Measurements from ENCODE around the gene OSBPL3. TPM values are rescaled to one million over a fixed set of nuclear protein-coding genes. Genes with fewer than 3 reads are reported as not detected.

Gene OSBPL3
- total RNA-seq, 1 donor from 2014 or later = 9.0 TPM

- intact Hi-C loops (cut with micrococcal nuclease) = no loop called here
- ATAC-seq (no peak), DNase-seq (no peak)
Measured at GRCh38 chr7:24848878-24849277, 131.1 kb downstream of the OSBPL3 start.

- intact Hi-C loops (cut with micrococcal nuclease) = no loop called here
- DNase-seq = no peak
- ATAC-seq = no peak
Measured at GRCh38 chr7:24847754-24848153, 132.2 kb downstream of the OSBPL3 start.

DNA sequence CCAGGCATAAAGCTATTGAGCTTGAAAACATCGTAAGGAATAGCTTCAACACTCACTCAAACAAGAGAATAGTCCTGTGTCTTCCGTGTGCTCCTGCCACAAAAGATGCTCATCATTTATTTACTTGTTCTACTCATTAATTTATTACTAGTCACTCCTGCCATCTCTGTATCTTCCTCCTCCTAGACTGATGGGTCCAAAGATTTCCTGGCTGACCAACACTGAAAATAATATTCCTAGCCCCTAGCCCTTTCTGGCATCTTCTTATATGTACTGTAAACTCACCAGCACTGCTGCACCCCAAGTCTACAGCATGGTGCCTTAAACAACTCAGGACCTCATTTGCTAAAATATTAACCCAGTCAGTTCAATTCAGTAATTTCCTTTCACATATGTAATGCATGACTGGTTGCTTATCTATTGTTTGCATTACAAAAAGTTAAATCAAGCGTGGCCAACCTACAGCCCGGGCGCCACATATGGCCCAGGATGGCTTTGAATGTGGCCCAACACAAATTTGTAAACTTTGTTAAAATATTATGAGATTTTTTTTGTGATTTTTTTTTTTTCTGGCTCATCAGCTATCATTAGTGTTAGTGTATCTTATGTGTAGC, 136.1 kb downstream of the OSBPL3 start:
- no peak for ATAC-seq
- intact Hi-C loops (cut with micrococcal nuclease) = no loop called here

DNA sequence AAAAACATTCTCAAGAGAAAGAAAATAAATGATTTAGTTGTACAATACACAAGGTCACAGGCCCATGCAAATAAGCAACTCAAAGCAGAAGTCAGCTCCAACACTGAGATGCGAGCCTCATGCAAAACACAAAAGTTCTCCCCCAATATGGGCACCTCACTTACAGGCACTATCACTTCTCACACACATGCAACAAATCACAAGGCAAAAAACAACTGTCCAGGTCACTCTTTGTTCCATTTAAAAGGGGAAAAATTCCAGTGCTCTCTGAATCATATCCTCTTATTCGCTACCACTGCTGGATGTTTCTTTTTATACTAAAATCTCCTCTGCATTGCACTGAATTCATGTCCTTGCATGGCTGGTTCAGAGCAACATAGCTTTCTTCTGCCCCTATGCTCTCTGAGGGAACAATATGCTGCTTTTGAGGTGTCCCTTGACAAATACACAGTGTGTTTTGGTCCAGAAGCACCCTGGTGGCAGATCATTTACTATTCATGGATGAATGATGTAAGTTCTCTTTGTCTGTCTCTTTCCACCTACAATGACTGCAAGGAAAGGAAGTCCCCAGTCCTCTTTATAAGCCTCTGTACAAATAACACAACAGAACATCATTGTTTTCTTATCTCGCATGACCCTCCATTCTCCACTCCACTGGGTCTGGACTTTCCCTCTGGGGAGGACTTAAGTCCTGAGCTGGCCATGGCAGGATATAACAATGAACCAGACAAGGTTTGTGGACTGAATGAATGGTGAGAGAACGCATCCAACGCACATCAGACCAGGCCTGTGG, 137.3 kb downstream of the OSBPL3 start:
- ATAC-seq (no peak), DNase-seq (no peak)
- intact Hi-C loops (cut with micrococcal nuclease) = no loop called here

More for the DNA sequence above, 136.1 kb downstream of the OSBPL3 start:
- DNase-seq = no peak

DNA sequence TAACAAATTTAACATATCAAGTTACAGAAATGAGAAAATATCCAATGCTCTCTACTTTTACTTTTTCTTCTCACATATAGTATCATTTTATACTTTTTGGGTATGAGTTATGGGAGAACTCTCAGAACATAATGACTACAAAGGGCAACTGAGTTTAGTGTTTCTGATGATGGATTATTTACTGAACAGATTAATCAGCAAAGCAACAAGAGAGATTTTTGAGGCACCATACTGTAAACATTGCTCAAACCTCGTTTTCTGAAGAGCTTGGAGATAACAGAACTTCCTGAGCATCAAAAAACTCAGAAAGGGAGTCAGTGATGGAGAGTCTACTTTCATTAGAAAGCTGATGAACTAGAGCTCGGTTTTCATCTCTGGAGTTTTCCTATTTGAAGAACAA, 137.9 kb downstream of the OSBPL3 start:
- DNase-seq (no peak), ATAC-seq (no peak)
- intact Hi-C loops (cut with micrococcal nuclease) = no loop called here

DNA sequence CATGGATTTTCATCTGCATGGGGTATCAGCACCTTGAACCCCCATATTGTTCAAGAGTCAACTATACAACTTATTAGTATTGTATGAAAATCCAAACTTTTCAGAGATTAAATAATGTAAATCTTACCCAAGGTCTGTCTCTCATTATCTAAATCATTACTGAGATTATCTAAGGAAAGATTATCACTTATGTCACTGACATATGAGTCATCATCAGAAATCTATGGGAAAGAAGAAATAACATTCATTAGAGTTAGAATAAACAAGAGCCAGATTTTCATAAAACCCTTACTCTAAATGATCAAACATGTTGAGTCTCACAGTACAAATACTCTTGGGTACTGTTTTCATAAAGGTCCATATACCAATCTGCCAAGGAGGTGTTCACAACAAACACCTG, 139.4 kb downstream of the OSBPL3 start:
- intact Hi-C loops (cut with micrococcal nuclease) = no loop called here
- no peak for ATAC-seq
- no peak for DNase-seq

- ATAC-seq = no peak
- DNase-seq = no peak
- intact Hi-C loops (cut with micrococcal nuclease) = no loop called here
Measured at GRCh38 chr7:24836084-24836483, 143.9 kb downstream of the OSBPL3 start.

- ATAC-seq (no peak), DNase-seq (no peak)
- intact Hi-C loops (cut with micrococcal nuclease) = no loop called here
Measured at GRCh38 chr7:24835643-24836042, 144.3 kb downstream of the OSBPL3 start.

DNA sequence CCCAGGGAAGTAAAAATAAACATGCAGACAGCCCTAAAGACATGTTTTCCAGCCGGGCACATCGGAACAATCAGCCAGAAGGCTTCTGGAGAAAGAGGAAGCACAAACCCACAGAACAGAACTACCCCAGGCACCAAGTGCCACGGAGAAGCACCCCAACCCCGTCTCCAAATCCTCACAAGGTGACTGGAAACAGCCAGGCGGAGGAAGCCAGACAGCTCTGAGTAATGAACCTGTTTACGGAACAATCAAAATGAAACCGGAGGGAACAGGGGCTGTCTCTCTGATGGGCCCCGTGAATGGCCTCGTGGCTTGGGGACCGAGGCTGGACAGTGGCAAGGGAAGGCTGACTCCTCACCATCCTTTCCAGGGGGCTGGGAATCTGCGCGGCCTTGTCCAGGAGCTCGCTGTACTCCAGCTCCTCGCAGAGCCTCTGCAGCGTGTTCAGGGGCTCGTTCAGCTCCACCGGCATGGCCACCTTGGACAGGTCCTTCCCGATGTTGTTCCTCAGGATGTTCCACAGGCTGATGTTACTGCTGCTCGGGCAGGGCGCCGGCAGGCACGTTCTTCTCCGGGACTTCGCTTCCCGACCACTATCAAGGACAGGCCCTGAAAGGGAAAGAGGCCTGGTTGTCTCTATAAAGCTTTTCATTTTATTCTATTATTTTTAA, 145.7 kb downstream of the OSBPL3 start:
- intact Hi-C loops (cut with micrococcal nuclease) = no loop called here
- peak; percentile 36 for ATAC-seq
- DNase-seq = no peak

DNA sequence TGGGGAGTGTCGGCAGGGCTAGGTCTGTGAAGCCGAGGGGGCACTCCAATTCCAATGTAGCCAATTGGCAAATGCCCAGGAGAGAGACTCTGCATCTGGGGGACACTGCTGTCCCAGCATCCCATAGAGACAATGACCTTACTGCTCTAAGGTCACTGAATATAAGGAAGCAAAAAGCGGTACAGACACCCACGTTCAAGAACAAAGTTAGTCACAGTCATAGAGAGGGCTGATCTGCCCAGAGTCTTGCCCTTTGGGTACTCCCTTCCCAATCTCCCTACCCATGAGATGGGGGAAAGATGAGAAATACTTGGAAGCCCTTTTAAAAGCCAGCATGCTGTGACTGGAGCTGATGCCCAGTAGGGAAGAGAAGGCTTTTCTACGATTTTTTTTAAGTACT, 146.4 kb downstream of the OSBPL3 start:
- no peak for ATAC-seq

DNA sequence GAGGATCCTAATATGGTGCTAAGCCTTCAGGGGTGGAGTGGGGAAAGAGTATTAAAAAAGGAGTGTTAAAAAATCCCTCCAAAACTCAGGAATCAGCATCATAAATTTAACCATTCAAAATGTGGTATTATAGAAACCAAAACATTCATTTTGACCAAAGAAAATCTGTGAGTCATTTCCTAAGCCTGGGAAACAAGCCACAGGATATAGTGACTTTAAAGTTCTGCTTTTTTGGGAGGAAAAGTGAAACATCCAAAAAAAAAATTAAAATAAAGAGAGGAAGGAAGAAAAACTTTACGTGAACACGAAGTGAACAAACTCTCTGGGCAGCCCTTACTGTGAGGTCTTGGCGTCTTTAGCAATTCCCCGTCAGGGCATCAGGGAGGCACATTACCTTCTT, 148.7 kb downstream of the OSBPL3 start:
- ATAC-seq = no peak
- DNase-seq = no peak
- intact Hi-C loops (cut with micrococcal nuclease) = no loop called here

More for the DNA sequence above, 146.4 kb downstream of the OSBPL3 start:
- no peak for DNase-seq
- intact Hi-C loops (cut with micrococcal nuclease) = no loop called here

DNA sequence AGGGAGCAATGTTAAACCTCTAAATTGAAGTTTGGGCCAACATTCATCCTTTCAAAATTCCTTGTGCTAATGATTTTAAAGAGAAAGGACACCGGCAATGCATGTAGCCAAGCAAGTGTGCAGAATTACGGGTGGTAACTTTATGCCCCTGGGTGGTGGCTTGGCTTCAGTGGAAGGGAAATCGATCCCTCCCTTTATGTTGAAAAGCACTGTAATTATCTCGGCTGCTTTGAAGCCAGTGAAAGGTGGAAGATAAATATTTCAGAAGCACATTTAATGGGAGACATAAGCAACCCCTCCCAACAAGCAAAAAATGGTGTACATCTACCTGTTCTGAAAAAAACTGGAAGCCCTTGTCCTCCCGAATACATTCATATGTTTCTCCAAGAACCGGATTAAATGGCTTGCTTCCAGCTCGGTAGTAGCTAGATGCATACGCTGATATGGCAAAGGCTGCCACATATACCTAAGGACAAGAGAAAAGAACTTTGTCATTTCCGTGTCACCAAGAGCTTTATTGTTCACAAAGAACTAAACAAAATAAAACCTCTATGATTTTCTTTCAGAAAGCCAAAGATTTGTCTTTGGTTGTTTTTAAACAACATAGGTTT, 149.4 kb downstream of the OSBPL3 start:
- DNase-seq (no peak), ATAC-seq (no peak)
- intact Hi-C loops (cut with micrococcal nuclease) = no loop called here

DNA sequence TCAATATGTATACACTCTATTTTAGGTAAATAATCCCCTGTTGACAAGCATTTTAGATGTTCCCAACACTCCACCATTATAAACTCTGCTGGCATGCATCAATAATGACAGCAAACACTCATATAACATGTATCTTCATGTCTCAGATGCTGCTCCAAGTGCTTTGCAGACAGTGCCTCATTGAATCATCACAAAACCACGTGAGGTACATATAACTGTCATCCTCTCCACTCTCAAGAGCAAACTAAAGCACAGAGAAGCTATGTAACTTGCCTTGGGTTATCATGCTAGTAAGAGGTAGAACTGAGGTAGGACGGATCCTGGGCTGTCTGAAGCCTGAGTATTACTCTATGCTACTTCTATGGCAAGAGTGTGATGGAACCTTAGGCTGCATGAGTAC, 150.2 kb downstream of the OSBPL3 start:
- intact Hi-C loops (cut with micrococcal nuclease) = loop anchor here (10.0 kb wide), 1 partner anchor 145 kb away; no protein-coding TSS in a partner anchor
- no peak for ATAC-seq
- no peak for DNase-seq

GRCh38 chr7:24828891-24829661, 150.9 kb downstream of the OSBPL3 start:
- DNase-seq = peak; percentile 33
- peak; percentile 87 for ATAC-seq
- intact Hi-C loops (cut with micrococcal nuclease) = loop anchor here (10.0 kb wide), 1 partner anchor 146 kb away; no protein-coding TSS in a partner anchor

DNA sequence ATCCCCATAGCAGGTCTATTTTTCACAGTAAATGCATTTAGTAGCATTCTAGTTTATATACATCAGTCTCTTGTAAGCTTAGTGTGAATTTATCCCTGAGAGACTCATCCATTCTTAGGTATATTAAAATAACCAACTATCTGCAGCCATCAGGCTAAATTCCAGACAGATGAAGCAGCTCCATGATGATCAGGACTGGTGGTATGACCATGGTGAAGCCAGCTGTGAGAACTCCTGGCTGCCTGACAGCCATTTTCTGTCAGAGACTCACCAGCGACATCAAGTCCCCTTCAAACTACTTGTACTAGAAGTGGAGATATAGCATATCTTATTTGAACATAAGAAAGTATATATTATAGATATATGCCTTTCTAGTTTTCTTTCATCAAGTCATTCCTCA, 152.4 kb downstream of the OSBPL3 start:
- ATAC-seq = no peak
- intact Hi-C loops (cut with micrococcal nuclease) = loop anchor here (10.0 kb wide), 1 partner anchor 147 kb away; no protein-coding TSS in a partner anchor
- no peak for DNase-seq

DNA sequence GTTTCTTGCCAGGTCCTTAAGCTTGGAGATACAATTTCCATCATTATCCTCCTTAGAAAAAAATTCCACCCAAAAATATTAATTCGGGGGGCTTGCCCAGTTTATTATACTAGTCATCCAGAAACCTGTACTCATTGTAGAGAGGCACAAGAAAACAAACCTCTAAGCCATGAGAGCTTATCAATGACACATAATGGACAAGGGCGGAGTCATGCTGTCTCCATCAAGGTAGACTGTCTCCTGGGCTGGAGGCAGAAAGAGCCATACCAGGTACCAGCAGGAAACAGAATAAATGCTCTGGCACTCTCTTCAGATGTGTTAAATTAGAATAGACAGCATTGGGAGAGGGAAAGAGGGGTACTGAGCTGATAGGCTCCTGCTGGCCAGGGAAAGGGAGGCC, 153.0 kb downstream of the OSBPL3 start:
- no peak for DNase-seq
- ATAC-seq = no peak
- intact Hi-C loops (cut with micrococcal nuclease) = loop anchor here (10.0 kb wide), 1 partner anchor 148 kb away; no protein-coding TSS in a partner anchor

GRCh38 chr7:24826662-24827020, 153.3 kb downstream of the OSBPL3 start:
- ATAC-seq = no peak
- intact Hi-C loops (cut with micrococcal nuclease) = loop anchor here (10.0 kb wide), 1 partner anchor 148 kb away; no protein-coding TSS in a partner anchor
- DNase-seq = no peak

GRCh38 chr7:24825931-24826661, 153.9 kb downstream of the OSBPL3 start:
- no peak for DNase-seq
- intact Hi-C loops (cut with micrococcal nuclease) = loop anchor here (10.0 kb wide), 1 partner anchor 149 kb away; no protein-coding TSS in a partner anchor
- peak; percentile 21 for ATAC-seq

Measured in left ventricle myocardium superior (tissue), 1 donor.